ENCODE data around the gene CHCHD3.

- TF ChIP-seq, protein P1, sequence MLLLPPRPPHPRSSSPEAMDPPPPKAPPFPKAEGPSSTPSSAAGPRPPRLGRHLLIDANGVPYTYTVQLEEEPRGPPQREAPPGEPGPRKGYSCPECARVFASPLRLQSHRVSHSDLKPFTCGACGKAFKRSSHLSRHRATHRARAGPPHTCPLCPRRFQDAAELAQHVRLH (tag by site-specific recombination; IDR thresholded peaks at IDR 0.05): no peak
- no peak for TF ChIP-seq ZNF394 (tag by site-specific recombination; IDR thresholded peaks at IDR 0.05; ENCODE audit: borderline replicate concordance)
- TF ChIP-seq, protein P2, sequence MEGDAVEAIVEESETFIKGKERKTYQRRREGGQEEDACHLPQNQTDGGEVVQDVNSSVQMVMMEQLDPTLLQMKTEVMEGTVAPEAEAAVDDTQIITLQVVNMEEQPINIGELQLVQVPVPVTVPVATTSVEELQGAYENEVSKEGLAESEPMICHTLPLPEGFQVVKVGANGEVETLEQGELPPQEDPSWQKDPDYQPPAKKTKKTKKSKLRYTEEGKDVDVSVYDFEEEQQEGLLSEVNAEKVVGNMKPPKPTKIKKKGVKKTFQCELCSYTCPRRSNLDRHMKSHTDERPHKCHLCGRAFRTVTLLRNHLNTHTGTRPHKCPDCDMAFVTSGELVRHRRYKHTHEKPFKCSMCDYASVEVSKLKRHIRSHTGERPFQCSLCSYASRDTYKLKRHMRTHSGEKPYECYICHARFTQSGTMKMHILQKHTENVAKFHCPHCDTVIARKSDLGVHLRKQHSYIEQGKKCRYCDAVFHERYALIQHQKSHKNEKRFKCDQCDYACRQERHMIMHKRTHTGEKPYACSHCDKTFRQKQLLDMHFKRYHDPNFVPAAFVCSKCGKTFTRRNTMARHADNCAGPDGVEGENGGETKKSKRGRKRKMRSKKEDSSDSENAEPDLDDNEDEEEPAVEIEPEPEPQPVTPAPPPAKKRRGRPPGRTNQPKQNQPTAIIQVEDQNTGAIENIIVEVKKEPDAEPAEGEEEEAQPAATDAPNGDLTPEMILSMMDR (tag by site-specific recombination; IDR thresholded peaks at IDR 0.05): no peak
Measured at GRCh38 chr7:132797152-132797551, 284.7 kb downstream of the CHCHD3 start.
